GM21367 (cell line): Measurements from ENCODE around the gene JPH3.
"Not testable (repeated sequence)": the region's sequence is repeated elsewhere in the genome, so short reads cannot be mapped to it uniquely, and the experiment has no call there.

Experiments used
- ATAC-seq: cut with Tn5 transposase; IDR thresholded peaks from one replicate; pipeline ENCODE4 v1.9.1; 2021; ENCODE audit not compliant: unreplicated experiment

Gene JPH3

GRCh38 chr16:87572959-87573358 is 29.3 kb upstream of the JPH3 start:
- no peak for ATAC-seq

GRCh38 chr16:87575027-87575804 is 27.1 kb upstream of the JPH3 start:
- no peak for ATAC-seq

- no peak for ATAC-seq
Measured at GRCh38 chr16:87576171-87576570, 26.1 kb upstream of the JPH3 start.

DNA sequence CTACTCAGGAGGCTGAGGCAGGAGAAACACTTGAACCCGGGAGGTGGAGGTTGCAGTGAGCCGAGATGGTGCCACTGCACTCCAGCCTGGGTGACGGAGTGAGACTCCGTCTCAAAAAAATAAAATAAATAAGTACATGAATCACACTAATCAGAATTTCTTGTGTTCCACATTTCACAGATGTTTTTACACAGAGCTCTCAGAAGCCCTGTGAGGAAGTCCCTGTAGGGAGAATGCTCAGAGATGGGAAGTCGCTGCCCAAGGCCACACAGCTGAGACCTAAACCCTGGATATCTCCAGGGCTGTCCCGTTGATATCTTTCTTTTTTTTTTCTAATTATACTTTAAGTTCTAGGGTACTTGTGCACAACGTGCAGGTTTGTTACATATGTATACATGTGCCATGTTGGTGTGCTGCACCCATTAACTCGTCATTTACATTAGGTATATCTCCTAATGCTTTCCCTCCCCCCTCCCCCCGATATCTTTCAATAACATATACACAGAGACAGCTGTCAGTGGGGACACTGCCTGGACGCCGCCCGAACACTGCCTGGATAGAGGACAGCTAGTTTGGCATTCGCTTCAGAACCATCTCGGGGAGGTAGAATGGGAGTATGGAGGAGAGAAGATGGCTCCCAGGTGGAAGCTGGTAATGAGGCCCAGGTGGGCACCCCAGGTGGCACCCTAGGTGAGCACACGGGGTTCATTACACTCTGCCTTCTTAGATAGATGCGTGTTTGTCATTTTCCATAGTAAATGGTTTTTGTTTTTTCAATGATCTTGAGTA is 24.0 kb upstream of the JPH3 start:
- ATAC-seq = not testable (repeated sequence)

DNA sequence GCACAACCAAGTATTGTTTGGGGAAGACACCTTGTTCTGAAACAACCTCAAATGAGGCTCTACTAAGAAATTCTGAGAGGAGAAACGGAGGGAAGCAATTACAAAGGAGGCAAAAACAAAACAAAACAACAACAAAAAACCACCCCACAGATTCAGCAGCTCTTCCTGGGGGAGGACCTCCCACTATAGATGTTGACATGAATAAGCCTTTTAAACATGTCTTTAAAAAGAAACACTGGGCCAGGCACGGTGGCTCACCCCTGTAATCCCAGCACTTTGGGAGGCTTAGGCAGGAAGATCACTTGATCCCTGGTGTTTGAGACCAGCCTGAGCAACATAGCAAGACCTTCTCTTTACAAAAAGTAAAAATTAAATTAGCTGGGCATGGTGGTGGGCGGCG is 22.6 kb upstream of the JPH3 start:
- ATAC-seq = no peak

- ATAC-seq = no peak
Measured at GRCh38 chr16:87580855-87581261, 21.4 kb upstream of the JPH3 start.

- ATAC-seq = no peak
Measured at GRCh38 chr16:87581857-87582215, 20.5 kb upstream of the JPH3 start.

- ATAC-seq = no peak
Measured at GRCh38 chr16:87582216-87582965, 19.9 kb upstream of the JPH3 start.

GRCh38 chr16:87582966-87583325 is 19.4 kb upstream of the JPH3 start:
- ATAC-seq = no peak

GRCh38 chr16:87583453-87584131 is 18.7 kb upstream of the JPH3 start:
- no peak for ATAC-seq

DNA sequence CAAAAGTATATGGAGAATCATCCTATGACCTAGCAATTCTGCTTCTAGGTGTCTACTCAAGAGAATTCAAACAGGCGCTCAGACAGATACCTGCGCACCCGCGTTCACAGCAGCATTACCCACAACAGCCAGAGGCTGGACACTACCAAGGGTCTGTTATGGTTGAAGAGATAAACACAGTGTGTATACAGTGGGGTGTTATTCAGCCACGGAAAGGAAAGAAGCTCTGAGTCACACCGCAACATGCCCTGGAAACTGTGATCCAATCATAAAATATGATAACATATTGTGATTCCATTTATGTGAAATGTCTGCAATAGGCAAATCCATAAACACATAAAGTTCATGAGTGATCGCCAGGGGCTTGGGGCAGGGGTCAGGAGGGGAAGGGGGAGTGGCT is 18.0 kb upstream of the JPH3 start:
- ATAC-seq = no peak

DNA sequence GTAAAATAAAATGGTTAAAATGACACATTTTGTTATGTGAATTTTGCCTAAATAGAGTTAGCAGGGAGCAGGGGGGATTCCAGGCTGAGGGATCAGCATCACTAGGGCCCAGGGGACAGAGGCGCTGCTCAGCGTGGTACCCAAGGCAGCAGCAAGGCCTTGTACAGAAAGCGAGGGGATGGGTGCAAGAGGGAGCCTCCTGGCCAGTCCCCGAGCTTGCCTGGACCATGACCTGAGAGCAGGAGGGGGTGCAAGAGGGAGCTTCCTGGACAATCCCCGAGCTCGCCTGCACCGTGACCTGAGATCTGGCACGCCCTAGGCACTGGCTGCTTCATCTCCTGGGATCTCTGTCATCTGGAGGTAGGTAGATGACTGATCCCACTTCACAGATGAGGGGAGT is 17.3 kb upstream of the JPH3 start:
- ATAC-seq = no peak

GRCh38 chr16:87585442-87586200 is 16.7 kb upstream of the JPH3 start:
- no peak for ATAC-seq

GRCh38 chr16:87586201-87586782 is 16.0 kb upstream of the JPH3 start:
- ATAC-seq = no peak

GRCh38 chr16:87587636-87588035 is 14.7 kb upstream of the JPH3 start:
- no peak for ATAC-seq

DNA sequence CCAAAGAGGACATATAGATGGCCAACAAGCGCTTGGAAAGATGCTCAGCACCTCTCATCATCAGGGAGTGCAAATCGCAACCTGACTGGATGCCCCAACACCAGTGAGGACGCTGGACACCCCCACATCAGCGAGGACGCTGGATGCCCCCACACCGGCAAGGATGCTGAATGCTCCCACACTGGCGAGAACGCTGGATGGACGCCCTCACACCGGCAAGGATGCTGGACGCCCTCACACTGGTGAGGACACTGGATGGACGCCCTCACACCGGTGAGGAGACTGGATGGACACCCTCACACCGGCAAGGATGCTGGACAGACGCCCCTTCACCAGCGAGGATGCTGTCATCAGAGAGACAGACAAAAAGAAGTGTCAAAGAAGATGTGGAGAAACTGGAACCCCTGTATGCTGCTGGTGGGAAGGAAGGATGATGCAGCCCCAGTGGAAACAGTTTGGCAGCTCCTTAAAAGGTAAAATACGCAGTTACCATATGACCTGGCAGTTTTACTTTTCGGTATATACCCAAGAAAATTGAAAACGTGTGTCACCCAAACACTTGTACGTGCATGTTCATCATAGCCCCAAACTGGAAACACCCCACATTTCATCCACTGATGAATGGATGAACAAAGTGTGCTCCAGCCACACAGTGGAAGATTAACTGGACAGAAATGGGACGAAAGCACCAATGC is 10.1 kb upstream of the JPH3 start:
- no peak for ATAC-seq

DNA sequence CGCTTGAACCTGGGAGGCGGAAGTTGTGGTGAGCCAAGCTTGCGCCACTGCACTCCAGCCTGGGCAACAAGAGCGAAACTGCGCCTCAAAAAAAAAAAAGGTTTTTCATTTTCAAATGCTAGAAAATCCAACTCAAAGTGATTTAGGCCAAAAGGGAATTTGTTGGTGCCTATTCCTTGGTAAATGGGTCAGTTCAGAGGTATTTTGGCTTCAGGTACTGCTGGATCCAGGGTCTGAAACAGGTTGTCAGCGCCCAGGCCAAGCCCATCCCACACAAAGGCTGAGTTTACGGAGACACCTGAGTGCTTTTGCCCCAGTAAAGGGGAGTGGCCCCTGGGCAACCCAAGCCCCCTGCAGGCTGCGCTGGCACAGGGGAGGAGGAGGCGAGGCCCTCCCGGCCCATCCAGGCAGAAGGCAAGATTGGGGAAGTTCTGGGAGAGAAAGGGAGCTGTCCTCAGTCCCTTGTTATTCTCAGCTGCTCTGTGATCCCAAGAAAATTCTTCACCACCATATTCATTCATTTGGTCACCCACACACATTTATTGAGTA is 8.5 kb upstream of the JPH3 start:
- ATAC-seq = no peak

DNA sequence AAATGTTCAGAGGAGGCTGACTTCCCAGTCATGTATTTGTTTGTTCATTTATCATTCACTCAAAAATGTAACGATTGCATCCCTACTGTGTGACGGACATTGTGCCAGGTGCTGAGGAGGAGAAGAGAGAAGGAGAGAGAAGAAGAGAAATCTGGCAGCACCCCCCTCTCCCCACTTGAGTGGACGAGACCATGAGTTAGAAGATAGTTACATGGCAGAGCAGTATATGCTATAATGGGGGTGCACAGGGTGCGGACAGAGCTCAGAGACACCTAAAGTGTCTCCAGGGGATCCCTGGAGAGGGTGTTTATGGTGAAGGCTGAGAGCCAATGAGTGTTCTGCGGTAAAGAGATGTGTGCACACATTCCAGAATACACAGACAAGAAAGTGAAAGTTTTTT is 6.6 kb upstream of the JPH3 start:
- ATAC-seq = no peak

- no peak for ATAC-seq
Measured at GRCh38 chr16:87597324-87597830, 4.9 kb upstream of the JPH3 start.
